Neural cell (in vitro differentiated cells): ENCODE measurements around the gene DUSP2. TPM values are rescaled to one million over a fixed set of nuclear protein-coding genes. Genes with fewer than 3 reads are reported as not detected.

ENCODE experiments used
- H2AFZ ChIP-seq: fragments of 200-600, 300-800 bp; sonication (generic), shearing (Covaris generic); 2 replicates; pipeline ENCODE4 v1.6.0; 2014; ENCODE audit warnings: low read depth, mild to moderate bottlenecking, antibody characterized with exemption, low read length, moderate library complexity
- H3F3A ChIP-seq: fragments of 200-600 bp; shearing (Covaris generic); 2 replicates; pipeline ENCODE4 v1.6.1; 2016; ENCODE audit warnings: mild to moderate bottlenecking, moderate library complexity, mixed read lengths, antibody characterized with exemption, low read length; ENCODE audit not compliant: insufficient read depth, poor library complexity, severe bottlenecking
- H3K27ac ChIP-seq: fragments of 200-600, 300-800 bp; sonication (generic), shearing (Covaris generic); 2 replicates; pipeline ENCODE4 v1.5.1; 2014; ENCODE audit warnings: mild to moderate bottlenecking, low read length, moderate library complexity
- H3K27me3 ChIP-seq: fragments of 300-800, 200-600 bp; sonication (generic), shearing (Covaris generic); 2 replicates; pipeline ENCODE4 v1.6.0; 2014; ENCODE audit warnings: mild to moderate bottlenecking, low read depth, low read length, moderate library complexity; ENCODE audit not compliant: insufficient read depth
- H3K36me3 ChIP-seq: fragments of 300-800, 200-600 bp; sonication (generic), shearing (Covaris generic); 2 replicates; pipeline ENCODE4 v1.5.1; 2014; ENCODE audit warnings: mild to moderate bottlenecking, antibody characterized with exemption, low read length, moderate library complexity; ENCODE audit not compliant: insufficient read depth
- H3K4me2 ChIP-seq: fragments of 300-800, 200-600 bp; sonication (generic), shearing (Covaris generic); 2 replicates; pipeline ENCODE4 v1.6.0; 2014; ENCODE audit warnings: mild to moderate bottlenecking, low read length
- H3K4me3 ChIP-seq: fragments of 300-800, 200-600 bp; sonication (generic), shearing (Covaris generic); 2 replicates; pipeline ENCODE4 v1.5.1; 2014; ENCODE audit warnings: mild to moderate bottlenecking, low read length, moderate library complexity
- H3K79me2 ChIP-seq: fragments of 200-600 bp; shearing (Covaris generic); replicated peaks from 2 replicates; pipeline ENCODE4 v1.6.0; 2014; ENCODE audit warnings: mild to moderate bottlenecking, low read length, moderate library complexity; ENCODE audit not compliant: insufficient read depth
- H3K9ac ChIP-seq: fragments of 300-800, 200-600 bp; sonication (generic), shearing (Covaris generic); 2 replicates; pipeline ENCODE4 v1.6.1; 2016; ENCODE audit warnings: mild to moderate bottlenecking, low read length, mixed read lengths
- H3K9me2 ChIP-seq: fragments of 200-600 bp; shearing (Covaris generic); 2 replicates; pipeline ENCODE4 v1.6.1; 2016; ENCODE audit warnings: mild to moderate bottlenecking, low read length, mixed read lengths; ENCODE audit not compliant: insufficient read depth
- H3K9me3 ChIP-seq: fragments of 200-600, 300-800 bp; sonication (generic), shearing (Covaris generic); 2 replicates; pipeline ENCODE4 v1.6.1; 2016; ENCODE audit warnings: mild to moderate bottlenecking, mixed run types, low read length, moderate library complexity, mixed read lengths
- H4K20me1 ChIP-seq: fragments of 200-600 bp; shearing (Covaris generic); 2 replicates; pipeline ENCODE4 v1.6.1; 2016; ENCODE audit warnings: mild to moderate bottlenecking, mixed run types; ENCODE audit not compliant: insufficient read depth
- EP300 ChIP-seq: fragments of 450-650 bp; conservative IDR thresholded peaks from 2 replicates; pipeline ENCODE4 v1.6.1; 2014; ENCODE audit warnings: antibody characterized with exemption, mild to moderate bottlenecking, moderate library complexity; ENCODE audit not compliant: poor library complexity, severe bottlenecking
- EZH2 ChIP-seq: fragments of 200-600, 300-800 bp; shearing (Covaris generic), sonication (generic); IDR thresholded peaks from 2 replicates; pipeline ENCODE4 v1.6.1; 2014; ENCODE audit warnings: antibody characterized with exemption, low read length, borderline replicate concordance, mild to moderate bottlenecking; ENCODE audit not compliant: insufficient read depth, poor library complexity, severe bottlenecking
- MXI1 ChIP-seq: fragments of 450-650 bp; conservative IDR thresholded peaks from 2 replicates; pipeline ENCODE4 v1.6.1; 2014; ENCODE audit warnings: antibody characterized with exemption, mild to moderate bottlenecking; ENCODE audit not compliant: poor library complexity, severe bottlenecking
- POLR2AphosphoS5 ChIP-seq: IDR thresholded peaks from 2 replicates; pipeline ENCODE4 v1.6.1; 2012
- RAD21 ChIP-seq: fragments of 450-650 bp; conservative IDR thresholded peaks from 2 replicates; pipeline ENCODE4 v1.6.1; 2014; ENCODE audit warnings: antibody characterized with exemption, mild to moderate bottlenecking, moderate library complexity
- SMC3 ChIP-seq: fragments of 450-650 bp; conservative IDR thresholded peaks from 2 replicates; pipeline ENCODE4 v1.6.1; 2014; ENCODE audit warnings: antibody characterized with exemption, mild to moderate bottlenecking, moderate library complexity; ENCODE audit not compliant: poor library complexity
- TAF1 ChIP-seq: IDR thresholded peaks from 2 replicates; pipeline ENCODE4 v1.6.1; 2012; ENCODE audit warnings: low read depth
- polyA plus RNA-seq: library from polyadenylated mRNA; depleted of rRNA; stranded (reverse); fragments of >200 nt; gene quantifications from 2 replicates; pipeline ENCODE4 v1.2.3, GENCODE V29; 2014
- TF ChIP-seq, protein P1 (sequence below): fragments of 450-650 bp; IDR thresholded peaks from 2 replicates; pipeline ENCODE4 v1.5.1; 2014; ENCODE audit warnings: antibody characterized with exemption, mild to moderate bottlenecking, moderate library complexity; ENCODE audit not compliant: poor library complexity, severe bottlenecking
- TF ChIP-seq, protein P2 (sequence below): IDR thresholded peaks from 2 replicates; pipeline ENCODE4 v1.6.1; 2012; ENCODE audit warnings: borderline replicate concordance

DUSP2 gene
- polyA plus RNA-seq, 1 donor from 2014 or later = 2.1 TPM

DNA sequence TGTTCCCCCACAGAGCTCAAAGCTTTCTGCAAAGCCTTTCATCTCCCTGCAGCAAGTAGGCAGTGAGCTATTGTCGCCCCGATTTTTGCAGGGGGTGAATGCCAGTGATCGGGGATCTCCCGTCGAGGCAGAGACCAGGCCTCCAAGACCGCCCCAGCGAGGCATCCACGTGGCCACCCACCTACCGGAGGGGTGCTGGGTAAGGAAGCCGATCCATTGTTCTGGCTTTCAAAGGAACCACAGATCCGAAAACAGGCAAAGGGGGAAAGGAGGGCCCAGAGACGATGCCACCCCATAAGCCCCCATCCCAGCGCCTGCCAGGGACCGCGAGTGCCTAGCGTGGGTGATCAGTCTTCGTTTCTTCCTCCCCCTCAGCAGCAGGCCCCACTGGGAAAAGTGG, 31.3 kb downstream of the DUSP2 start:
- Histone ChIP-seq H3K9ac (no peak overlapping the region), H3K79me2 (no peaks in the 10 kb centered on the region), H3K36me3 (no peaks in the 10 kb centered on the region), H4K20me1 (no peaks in the 10 kb centered on the region), H3K27me3 (peaks cover 25% of the 10 kb centered on the region), H3K9me2 (no peaks in the 10 kb centered on the region), H3K4me3 (no peak overlapping the region), H3K9me3 (peaks cover 9% of the 10 kb centered on the region), H3K4me2 (no peak overlapping the region), H2AFZ (no peak overlapping the region), H3F3A (no peaks in the 10 kb centered on the region), H3K27ac (no peak overlapping the region)
- TF ChIP-seq TAF1 (no peak), MXI1 (no peak), EZH2 (no peak), SMC3 (no peak), POLR2AphosphoS5 (no peak), RAD21 (no peak), EP300 (no peak)
- TF ChIP-seq, protein P1, sequence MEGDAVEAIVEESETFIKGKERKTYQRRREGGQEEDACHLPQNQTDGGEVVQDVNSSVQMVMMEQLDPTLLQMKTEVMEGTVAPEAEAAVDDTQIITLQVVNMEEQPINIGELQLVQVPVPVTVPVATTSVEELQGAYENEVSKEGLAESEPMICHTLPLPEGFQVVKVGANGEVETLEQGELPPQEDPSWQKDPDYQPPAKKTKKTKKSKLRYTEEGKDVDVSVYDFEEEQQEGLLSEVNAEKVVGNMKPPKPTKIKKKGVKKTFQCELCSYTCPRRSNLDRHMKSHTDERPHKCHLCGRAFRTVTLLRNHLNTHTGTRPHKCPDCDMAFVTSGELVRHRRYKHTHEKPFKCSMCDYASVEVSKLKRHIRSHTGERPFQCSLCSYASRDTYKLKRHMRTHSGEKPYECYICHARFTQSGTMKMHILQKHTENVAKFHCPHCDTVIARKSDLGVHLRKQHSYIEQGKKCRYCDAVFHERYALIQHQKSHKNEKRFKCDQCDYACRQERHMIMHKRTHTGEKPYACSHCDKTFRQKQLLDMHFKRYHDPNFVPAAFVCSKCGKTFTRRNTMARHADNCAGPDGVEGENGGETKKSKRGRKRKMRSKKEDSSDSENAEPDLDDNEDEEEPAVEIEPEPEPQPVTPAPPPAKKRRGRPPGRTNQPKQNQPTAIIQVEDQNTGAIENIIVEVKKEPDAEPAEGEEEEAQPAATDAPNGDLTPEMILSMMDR = no peak
- TF ChIP-seq, protein P2, sequence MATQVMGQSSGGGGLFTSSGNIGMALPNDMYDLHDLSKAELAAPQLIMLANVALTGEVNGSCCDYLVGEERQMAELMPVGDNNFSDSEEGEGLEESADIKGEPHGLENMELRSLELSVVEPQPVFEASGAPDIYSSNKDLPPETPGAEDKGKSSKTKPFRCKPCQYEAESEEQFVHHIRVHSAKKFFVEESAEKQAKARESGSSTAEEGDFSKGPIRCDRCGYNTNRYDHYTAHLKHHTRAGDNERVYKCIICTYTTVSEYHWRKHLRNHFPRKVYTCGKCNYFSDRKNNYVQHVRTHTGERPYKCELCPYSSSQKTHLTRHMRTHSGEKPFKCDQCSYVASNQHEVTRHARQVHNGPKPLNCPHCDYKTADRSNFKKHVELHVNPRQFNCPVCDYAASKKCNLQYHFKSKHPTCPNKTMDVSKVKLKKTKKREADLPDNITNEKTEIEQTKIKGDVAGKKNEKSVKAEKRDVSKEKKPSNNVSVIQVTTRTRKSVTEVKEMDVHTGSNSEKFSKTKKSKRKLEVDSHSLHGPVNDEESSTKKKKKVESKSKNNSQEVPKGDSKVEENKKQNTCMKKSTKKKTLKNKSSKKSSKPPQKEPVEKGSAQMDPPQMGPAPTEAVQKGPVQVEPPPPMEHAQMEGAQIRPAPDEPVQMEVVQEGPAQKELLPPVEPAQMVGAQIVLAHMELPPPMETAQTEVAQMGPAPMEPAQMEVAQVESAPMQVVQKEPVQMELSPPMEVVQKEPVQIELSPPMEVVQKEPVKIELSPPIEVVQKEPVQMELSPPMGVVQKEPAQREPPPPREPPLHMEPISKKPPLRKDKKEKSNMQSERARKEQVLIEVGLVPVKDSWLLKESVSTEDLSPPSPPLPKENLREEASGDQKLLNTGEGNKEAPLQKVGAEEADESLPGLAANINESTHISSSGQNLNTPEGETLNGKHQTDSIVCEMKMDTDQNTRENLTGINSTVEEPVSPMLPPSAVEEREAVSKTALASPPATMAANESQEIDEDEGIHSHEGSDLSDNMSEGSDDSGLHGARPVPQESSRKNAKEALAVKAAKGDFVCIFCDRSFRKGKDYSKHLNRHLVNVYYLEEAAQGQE = no peak

DNA sequence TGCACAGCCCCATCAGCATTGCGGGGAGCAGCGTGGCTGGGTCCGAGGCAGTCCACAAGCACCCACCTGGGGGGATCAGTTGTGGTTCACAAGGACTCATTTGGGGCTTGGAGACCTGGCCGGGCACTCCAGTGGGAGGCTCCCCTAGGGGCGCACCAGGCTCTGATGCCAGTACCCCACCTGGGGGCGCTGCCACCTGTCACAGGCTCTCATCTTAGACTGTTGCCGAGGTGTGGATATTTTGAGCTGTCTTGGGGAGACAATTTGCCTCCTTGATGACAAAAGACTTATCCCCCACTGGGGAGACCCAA, 31.9 kb downstream of the DUSP2 start:
- Histone ChIP-seq H4K20me1 (no peaks in the 10 kb centered on the region), H3K27me3 (peaks cover 25% of the 10 kb centered on the region), H3K79me2 (no peaks in the 10 kb centered on the region), H3K9ac (no peak overlapping the region), H3K36me3 (no peaks in the 10 kb centered on the region), H2AFZ (no peak overlapping the region), H3K9me3 (peaks cover 9% of the 10 kb centered on the region), H3F3A (no peaks in the 10 kb centered on the region), H3K4me3 (no peak overlapping the region), H3K27ac (no peak overlapping the region), H3K9me2 (no peaks in the 10 kb centered on the region), H3K4me2 (no peak overlapping the region)
- no peak for TF ChIP-seq TAF1
- no peak for TF ChIP-seq EP300
- no peak for TF ChIP-seq SMC3
- TF ChIP-seq RAD21 = no peak
- TF ChIP-seq MXI1 = no peak
- TF ChIP-seq, protein P2 = no peak
